LoVo (cell line): Measurements from ENCODE around the gene ACTL6B.
A peak's percentile ranks its signal among the peaks of the same experiment; 100 is the strongest.

Experiments
- DNase-seq: peaks from one replicate; pipeline ENCODE4 v3.0.0-alpha.2; 2016; ENCODE audit warnings: low spot score

The ACTL6B gene

DNA sequence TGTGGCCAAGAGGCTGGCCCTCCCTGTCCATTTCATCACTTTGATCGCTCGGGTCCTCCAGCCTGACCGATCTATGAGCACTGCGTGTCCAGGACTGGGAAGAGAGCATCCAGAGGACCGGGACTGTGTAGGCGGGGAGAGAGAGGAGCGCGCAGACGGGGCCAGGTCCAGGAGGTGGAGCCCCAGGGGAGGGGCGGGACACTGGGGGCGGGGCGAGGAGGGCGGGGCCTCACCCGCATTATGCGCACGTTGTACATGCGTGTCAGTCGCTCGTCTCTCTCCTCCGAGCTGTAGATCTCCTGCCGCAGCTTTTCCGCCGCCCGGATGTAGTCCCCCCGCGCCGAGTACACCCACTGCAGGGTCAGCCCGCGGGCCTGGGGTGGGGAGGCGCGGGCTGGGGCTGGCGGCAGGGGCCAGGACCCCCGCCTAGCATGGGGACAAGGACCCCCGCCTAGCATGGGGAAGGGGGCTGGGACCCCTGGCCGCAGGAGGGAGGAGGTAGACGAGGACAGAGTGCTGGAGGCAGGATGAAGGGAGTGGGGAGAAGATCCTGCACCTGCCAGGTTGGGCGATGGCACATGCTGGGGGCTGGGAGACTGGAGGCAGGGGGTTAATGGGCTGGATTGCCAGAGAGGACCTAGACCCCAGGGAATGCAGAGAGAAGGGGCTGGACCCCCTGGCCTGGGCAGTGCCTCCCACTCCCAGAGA lies 29.6 kb downstream of the ACTL6B start:
- DNase-seq: peak; percentile 89

GRCh38 chr7:100626055-100626454 lies 30.2 kb downstream of the ACTL6B start:
- DNase-seq: no peak

- DNase-seq: no peak
Observed at GRCh38 chr7:100623951-100624824, 32.1 kb downstream of the ACTL6B start.

DNA sequence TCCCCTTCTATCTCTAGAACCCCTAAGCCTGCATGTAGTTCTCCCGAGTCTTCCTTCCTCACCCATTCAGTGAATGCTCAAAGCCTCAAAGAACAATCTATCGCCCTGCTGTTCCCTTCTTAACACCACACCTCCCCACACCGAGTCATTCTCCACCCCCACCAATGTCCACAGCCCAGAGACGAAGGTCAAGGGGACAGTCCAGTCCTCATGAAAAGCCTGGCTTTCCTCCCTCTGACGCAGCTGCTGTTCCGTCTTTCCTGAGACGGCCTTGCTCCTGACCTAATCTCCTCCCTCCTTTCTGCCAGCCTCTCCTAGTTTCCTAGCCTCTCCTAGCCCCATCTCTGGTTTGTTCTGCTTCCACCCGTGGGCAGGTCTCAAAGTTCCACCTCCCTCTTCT lies 34.7 kb downstream of the ACTL6B start:
- DNase-seq: no peak

GRCh38 chr7:100620804-100621203 lies 35.4 kb downstream of the ACTL6B start:
- no peak for DNase-seq

GRCh38 chr7:100620239-100620638 lies 36.0 kb downstream of the ACTL6B start:
- DNase-seq: no peak

GRCh38 chr7:100614308-100614861 lies 41.9 kb downstream of the ACTL6B start:
- DNase-seq: no peak

DNA sequence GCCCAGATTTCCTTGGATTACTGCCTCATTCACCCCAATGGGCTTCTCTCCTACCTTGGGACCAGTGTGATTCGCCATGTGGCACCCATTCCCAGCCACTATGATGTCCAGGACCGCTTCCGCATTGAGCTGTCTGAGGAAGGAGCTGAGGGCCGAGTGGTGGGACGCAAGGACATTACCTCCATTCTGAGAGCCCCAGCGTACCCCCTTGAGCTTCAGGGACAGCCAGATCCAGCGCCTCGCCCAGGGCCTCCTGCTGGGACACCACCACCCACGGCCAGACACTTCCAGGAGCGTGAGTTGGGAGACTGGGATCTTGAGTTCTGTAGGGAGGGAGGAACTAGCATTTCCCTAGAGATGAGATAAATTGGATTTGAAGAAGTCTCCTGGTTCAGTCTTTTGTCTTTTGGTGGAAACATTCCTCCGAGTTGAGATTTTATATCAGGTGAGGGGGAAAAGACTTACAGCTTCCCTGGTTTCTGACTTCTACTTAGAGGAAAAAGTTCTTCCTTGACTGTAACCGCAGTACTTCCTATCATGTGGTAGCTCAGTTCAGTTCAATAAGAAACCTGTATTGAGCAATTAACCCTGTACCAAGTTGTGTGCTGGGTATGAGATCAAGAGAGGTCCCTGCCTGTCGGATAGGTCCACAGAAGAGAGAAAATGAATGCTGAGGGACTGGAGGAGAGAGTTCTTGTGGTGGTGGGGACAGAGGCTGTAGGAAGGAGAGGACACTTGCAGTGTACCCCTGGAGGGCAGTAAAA lies 42.7 kb downstream of the ACTL6B start:
- DNase-seq: no peak

GRCh38 chr7:100612730-100613390 lies 43.4 kb downstream of the ACTL6B start:
- DNase-seq: no peak

DNA sequence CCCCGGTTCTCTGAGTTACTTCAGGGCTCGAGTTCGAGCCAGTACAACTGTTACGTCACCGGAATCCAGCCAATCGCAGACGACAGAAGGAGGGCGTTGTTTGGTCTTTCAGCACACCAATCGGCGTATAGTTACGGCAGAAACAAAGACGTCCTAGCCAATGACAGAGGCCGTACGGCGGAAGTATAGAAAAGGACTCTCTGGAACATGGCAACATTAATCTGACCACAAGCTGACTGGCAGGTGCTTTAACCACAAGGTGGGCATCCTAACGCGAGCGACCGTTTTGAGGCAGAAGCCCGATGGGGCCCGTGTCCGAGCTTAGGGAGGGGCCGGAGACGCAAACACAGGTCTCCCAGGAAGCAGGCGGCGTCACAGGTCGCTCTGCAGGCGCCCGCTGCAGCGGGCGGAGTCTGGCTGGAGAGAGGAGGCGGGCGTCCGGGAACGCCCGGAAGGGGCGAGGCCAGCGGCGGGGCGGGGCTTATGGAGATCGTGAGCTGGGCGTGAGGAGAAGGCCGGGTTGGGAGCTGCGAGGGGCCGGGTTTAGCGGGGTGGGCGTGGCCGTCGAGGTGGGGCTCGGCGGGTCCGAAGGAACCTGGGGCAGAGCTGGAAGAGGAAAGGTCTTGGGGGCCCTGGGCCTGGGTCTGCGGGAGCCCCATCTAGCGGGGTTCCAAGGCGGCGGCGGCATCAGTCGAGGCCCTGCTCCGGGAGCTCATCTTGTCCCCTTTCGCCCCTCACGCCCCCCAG lies 44.1 kb downstream of the ACTL6B start, which contains the start of gene MOSPD3:
Gene MOSPD3, plus strand, starts transcription at position 558 of the 747 bp plus-strand sequence. CDS start 252 bp downstream, outside the sequence.
- DNase-seq: peak; percentile 100

GRCh38 chr7:100609958-100610357 lies 46.3 kb downstream of the ACTL6B start:
- DNase-seq: no peak

DNA sequence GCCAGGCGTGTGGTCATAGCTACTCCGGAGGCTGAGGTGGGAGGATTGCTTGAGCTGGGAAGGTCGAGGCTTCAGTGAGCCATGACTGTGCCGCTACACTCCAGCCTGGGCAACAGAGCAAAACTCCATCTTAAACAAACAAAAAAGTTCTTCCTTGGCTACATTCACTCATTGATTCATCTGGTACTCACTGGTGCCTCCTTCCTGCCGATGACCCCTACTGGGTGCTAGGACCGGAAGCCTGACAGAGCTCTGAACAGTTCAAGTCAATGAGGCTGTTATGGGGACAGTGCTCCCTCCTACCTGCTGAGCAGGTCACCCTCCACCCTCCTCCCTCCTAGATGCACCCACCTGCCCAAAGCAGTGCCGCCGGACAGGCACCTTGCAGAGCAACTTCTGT lies 49.1 kb downstream of the ACTL6B start:
- DNase-seq: no peak

DNA sequence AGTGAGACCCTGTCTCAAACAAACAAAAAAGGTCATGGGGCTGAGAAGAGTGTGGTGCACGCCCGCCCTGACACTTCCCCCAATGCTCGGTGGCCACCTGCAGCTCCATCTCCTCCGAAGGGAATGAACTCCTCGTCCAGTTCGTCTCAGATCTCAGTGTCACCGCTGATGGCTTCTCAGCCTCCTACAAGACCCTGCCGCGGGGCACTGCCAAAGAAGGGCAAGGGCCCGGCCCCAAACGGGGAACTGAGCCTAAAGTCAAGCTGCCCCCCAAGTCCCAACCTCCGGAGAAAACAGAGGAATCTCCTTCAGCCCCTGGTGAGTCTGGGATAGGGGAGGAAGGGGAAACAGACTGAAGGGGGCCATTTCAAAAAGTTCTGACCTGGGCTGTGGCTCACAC lies 49.9 kb downstream of the ACTL6B start:
- DNase-seq: no peak

- DNase-seq: no peak
Observed at GRCh38 chr7:100604976-100605911, 51.0 kb downstream of the ACTL6B start.

DNA sequence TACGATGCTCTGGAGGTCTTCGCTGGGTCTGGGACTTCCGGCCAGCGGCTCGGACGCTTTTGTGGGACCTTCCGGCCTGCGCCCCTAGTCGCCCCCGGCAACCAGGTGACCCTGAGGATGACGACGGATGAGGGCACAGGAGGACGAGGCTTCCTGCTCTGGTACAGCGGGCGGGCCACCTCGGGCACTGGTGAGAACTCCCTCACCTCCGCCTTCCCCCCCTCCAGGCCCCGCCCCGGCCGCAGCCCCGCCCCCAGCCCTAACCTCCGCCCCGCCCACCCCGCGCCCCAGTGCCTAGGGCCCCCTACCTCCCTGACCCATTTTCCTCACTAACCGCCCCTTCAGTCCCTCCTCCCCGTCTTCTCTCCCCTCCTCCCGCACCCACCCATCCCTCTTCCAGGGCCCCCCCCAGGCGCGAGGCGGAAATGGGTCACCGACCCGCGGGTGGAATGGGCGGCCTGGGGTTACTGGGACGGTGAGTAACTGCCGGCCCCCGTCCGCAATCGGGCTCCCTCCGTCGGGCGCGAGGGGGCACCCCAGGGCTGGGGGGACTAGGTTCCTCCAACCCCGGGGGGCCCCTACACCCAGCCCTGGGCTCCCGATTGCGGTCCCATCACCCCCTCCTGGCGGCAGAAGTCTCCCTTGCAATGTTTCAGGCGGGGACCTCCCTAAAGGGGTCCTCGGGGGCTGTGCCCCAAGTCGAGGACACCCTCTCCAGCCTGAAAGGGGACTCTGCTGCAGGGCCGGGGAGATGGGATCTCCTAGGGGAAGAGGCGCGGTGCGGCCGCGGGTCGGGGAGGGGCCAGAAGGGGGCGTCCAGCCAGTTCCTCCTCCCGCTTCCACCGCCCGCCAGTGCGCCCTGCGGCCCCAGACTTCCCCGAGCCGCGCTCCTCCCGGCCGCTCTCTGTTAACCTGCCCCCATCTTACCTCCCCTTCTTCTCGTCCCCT lies 51.9 kb downstream of the ACTL6B start:
- DNase-seq: peak; percentile 85

- DNase-seq: no peak
Observed at GRCh38 chr7:100603726-100604027, 52.6 kb downstream of the ACTL6B start.

- no peak for DNase-seq
Observed at GRCh38 chr7:100602889-100603725, 53.1 kb downstream of the ACTL6B start.

DNA sequence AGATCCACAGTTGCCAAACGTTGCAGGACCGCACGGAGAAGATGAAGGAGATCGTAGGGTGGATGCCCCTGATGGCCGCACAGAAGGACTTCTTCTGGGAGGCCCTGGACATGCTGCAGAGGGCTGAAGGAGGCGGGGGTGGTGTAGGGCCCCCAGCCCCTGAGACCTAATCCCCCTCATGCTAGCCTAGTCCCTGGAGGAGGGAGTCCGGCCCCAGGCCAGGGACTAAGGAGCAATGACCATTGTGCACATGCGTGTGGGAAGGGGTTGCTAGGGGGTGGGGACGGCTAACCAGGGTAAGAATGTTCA lies 55.6 kb downstream of the ACTL6B start:
- DNase-seq: no peak
